HG03457 (cell line): ENCODE measurements around the gene ZNF649.

Experiments used
- ATAC-seq: cut with Tn5 transposase; IDR thresholded peaks from one replicate; pipeline ENCODE4 v1.9.1; 2021; ENCODE audit warnings: moderate number of reproducible peaks; ENCODE audit not compliant: unreplicated experiment

Gene ZNF649

GRCh38 chr19:51889934-51890333, 14.9 kb downstream of the ZNF649 start:
- ATAC-seq = no peak

- ATAC-seq = no peak
Measured at GRCh38 chr19:51887522-51888498, 17.0 kb downstream of the ZNF649 start, which contains the start of gene ZNF577. TSS of gene ZNF577 (minus strand) at chr19:51887951. CDS start at chr19:51880382, 7,569 bp downstream.

GRCh38 chr19:51884713-51885112, 20.1 kb downstream of the ZNF649 start:
- ATAC-seq = no peak

- ATAC-seq = no peak
Measured at GRCh38 chr19:51882518-51882917, 22.3 kb downstream of the ZNF649 start.

- ATAC-seq = no peak
Measured at GRCh38 chr19:51873097-51873496, 31.7 kb downstream of the ZNF649 start.

- no peak for ATAC-seq
Measured at GRCh38 chr19:51861870-51862622, 42.8 kb downstream of the ZNF649 start.
